ENCODE measurements around the gene BCL11B. TPM values are rescaled to one million over a fixed set of nuclear protein-coding genes. Genes with fewer than 3 reads are reported as not detected.

Gene BCL11B
- total RNA-seq, 2 experiments from 2014 or later, result not detected

DNA sequence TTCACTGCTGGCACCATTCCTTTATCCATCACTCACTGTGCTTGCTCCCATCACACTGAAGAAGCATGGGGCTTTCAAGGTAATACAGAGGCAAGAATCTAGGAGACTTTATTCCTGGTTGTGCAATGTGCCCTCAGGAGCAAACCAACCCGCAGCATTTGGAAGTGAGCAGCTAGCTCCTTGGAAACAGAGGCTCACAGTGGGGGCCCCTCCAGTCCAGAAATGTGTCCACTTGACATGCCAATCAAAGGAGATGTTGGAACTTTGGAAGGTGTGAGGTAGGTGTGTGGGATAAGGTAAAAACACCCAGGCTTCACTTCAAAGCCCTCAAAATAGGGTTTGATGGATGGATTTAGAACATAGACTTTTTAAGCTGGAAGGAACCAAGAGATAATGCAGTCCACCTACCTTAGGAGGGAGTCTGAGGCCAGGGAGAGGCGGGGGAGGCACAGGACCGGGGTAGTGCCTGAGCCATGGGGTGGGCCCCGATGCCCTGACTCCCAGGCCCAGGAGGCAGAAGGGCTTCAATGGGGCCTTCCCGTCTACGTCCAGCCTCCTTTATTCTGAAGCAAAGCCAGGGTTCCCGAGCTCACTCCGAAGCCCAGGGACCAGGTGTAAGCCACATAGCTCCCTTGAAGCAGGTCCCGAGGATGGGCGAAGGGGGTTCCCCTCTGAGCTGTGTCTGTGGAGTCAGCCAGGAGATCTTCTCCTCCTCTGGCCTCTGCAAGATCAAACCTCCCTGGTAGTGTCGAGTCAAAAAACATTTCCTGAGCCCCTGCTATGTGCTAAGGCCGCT lies 17.6 kb upstream of the BCL11B start:
- ChIA-PET POLR2A (interaction anchor here (0.6 kb wide), 1 partner anchor 48 kb away, joined by 3 read pairs; no protein-coding TSS in a partner anchor), CTCF (ENCODE audit: unreplicated experiment) (interaction anchor here (1.2 kb wide), 1 partner anchor 30 kb away, joined by 3 read pairs; no protein-coding TSS in a partner anchor)
- DNase-seq (ENCODE audit: low spot score), result no peak
- Histone ChIP-seq H2AFZ (ENCODE audit: low read length) (no peak overlapping the region), H4K20me1 (ENCODE audit: insufficient read depth, low read length) (no peaks in the 10 kb centered on the region), H3K4me3 (ENCODE audit: low read depth, low read length, poor library complexity, severe bottlenecking) (no peak overlapping the region), H3K79me2 (ENCODE audit: insufficient read depth, low read depth, low read length) (no peaks in the 10 kb centered on the region), H3K4me1 (ENCODE audit: insufficient read depth, low read length, poor library complexity, severe bottlenecking) (no peaks in the 10 kb centered on the region), H3K27ac (ENCODE audit: low read depth, low read length, poor library complexity, severe bottlenecking) (no peak overlapping the region), H3K36me3 (ENCODE audit: insufficient read depth, low read length) (no peaks in the 10 kb centered on the region), H3K9me3 (ENCODE audit: low read length) (no peaks in the 10 kb centered on the region), H3K4me2 (ENCODE audit: low read length) (no peak overlapping the region), H3K9me2 (ENCODE audit: insufficient read depth, low read length) (no peaks in the 10 kb centered on the region)
- TF ChIP-seq EZH2phosphoT487 (IDR thresholded peaks at IDR 0.05; ENCODE audit: borderline replicate concordance, low read depth, low read length), result no peak
- TF ChIP-seq, protein P1, sequence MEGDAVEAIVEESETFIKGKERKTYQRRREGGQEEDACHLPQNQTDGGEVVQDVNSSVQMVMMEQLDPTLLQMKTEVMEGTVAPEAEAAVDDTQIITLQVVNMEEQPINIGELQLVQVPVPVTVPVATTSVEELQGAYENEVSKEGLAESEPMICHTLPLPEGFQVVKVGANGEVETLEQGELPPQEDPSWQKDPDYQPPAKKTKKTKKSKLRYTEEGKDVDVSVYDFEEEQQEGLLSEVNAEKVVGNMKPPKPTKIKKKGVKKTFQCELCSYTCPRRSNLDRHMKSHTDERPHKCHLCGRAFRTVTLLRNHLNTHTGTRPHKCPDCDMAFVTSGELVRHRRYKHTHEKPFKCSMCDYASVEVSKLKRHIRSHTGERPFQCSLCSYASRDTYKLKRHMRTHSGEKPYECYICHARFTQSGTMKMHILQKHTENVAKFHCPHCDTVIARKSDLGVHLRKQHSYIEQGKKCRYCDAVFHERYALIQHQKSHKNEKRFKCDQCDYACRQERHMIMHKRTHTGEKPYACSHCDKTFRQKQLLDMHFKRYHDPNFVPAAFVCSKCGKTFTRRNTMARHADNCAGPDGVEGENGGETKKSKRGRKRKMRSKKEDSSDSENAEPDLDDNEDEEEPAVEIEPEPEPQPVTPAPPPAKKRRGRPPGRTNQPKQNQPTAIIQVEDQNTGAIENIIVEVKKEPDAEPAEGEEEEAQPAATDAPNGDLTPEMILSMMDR (conservative IDR thresholded peaks at IDR 0.05; ENCODE audit: low read length), result no peak
- intact Hi-C loops (cut with micrococcal nuclease; ENCODE audit: unreplicated experiment), result no loop called here
- BruUV-seq (replicated peaks), result no TSS peak

DNA sequence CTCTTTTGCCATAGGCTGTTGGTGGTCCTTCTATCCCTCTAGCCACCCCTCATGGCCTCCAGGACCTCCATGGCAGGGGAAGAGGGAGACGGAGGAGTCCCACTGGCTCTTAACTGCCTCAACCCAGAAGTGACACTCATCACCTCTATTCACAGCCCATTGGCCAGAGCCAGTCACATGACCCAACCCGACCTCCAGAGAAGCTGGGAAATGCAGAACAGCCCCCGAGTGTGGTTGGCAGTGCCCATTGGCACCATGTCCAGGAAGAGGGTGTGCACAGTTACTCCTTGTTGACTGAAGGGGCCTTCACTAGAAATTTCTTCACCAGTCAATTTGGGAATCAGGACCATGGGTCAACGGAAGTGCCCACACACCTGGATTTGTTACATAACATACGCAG lies 17.0 kb upstream of the BCL11B start:
- Histone ChIP-seq H3K4me3 (ENCODE audit: low read depth, low read length, poor library complexity, severe bottlenecking) (no peak overlapping the region), H3K36me3 (ENCODE audit: insufficient read depth, low read length) (no peaks in the 10 kb centered on the region), H3K4me1 (ENCODE audit: insufficient read depth, low read length, poor library complexity, severe bottlenecking) (no peaks in the 10 kb centered on the region), H3K4me2 (ENCODE audit: low read length) (no peak overlapping the region), H3K9me2 (ENCODE audit: insufficient read depth, low read length) (no peaks in the 10 kb centered on the region), H2AFZ (ENCODE audit: low read length) (no peak overlapping the region), H4K20me1 (ENCODE audit: insufficient read depth, low read length) (no peaks in the 10 kb centered on the region), H3K27ac (ENCODE audit: low read depth, low read length, poor library complexity, severe bottlenecking) (no peak overlapping the region), H3K79me2 (ENCODE audit: insufficient read depth, low read depth, low read length) (no peaks in the 10 kb centered on the region), H3K9me3 (ENCODE audit: low read length) (no peaks in the 10 kb centered on the region)
- intact Hi-C loops (cut with micrococcal nuclease; ENCODE audit: unreplicated experiment), result no loop called here
- ChIA-PET CTCF (ENCODE audit: unreplicated experiment) (no interaction called here), POLR2A (no interaction called here)
- no peak for DNase-seq (ENCODE audit: low spot score)
- no TSS peak for BruUV-seq (replicated peaks)
- TF ChIP-seq, protein P1 (conservative IDR thresholded peaks at IDR 0.05; ENCODE audit: low read length), result no peak
- no peak for TF ChIP-seq EZH2phosphoT487 (IDR thresholded peaks at IDR 0.05; ENCODE audit: borderline replicate concordance, low read depth, low read length)

DNA sequence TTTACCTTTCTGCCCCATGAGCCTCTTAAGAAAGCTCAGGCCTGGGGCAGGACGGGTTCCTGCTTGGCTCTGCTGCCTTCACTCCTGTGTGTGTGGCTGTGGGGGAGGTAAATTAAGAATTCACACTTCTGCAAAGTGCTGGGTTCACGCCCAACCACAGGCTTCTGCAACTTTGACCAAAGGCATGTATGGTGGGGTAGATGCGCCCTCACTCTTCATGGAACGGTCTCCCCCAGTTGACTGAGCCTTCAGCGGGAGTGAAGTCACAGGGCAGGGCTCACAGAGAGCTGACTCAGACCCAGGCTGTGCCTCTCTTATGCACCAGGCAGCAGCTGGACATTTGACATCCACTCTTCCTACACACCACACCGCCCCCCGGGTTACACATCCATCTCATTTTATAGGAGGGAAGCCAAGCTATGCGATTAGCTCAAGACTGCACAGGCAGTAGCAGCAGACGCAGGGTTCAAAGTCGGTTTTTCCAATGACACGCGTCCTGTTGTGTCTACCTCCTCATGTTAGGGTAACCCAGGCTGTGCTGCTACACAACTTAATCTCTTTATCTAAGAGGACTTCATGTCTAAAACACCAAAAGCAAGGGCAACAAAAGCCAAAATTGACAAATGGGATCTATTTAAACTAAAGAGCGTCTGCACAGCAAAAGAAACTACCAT lies 15.4 kb upstream of the BCL11B start:
- ChIA-PET CTCF (ENCODE audit: unreplicated experiment) (no interaction called here), POLR2A (no interaction called here)
- intact Hi-C loops (cut with micrococcal nuclease; ENCODE audit: unreplicated experiment), result no loop called here
- no TSS peak for BruUV-seq (replicated peaks)
- H3K4me1 ChIP-seq (ENCODE audit: insufficient read depth, low read length, poor library complexity, severe bottlenecking), result no peaks in the 10 kb centered on the region
- no peak overlapping the region for H3K4me2 ChIP-seq (ENCODE audit: low read length)
- no peak overlapping the region for H3K4me3 ChIP-seq (ENCODE audit: low read depth, low read length, poor library complexity, severe bottlenecking)
- no peaks in the 10 kb centered on the region for H4K20me1 ChIP-seq (ENCODE audit: insufficient read depth, low read length)
- no peak for TF ChIP-seq EZH2phosphoT487 (IDR thresholded peaks at IDR 0.05; ENCODE audit: borderline replicate concordance, low read depth, low read length)
- TF ChIP-seq, protein P1 (conservative IDR thresholded peaks at IDR 0.05; ENCODE audit: low read length), result no peak
- DNase-seq (ENCODE audit: low spot score), result no peak
- H3K9me2 ChIP-seq (ENCODE audit: insufficient read depth, low read length), result no peaks in the 10 kb centered on the region
- H2AFZ ChIP-seq (ENCODE audit: low read length), result no peak overlapping the region
- H3K79me2 ChIP-seq (ENCODE audit: insufficient read depth, low read depth, low read length), result no peaks in the 10 kb centered on the region
- no peaks in the 10 kb centered on the region for H3K36me3 ChIP-seq (ENCODE audit: insufficient read depth, low read length)
- no peak overlapping the region for H3K27ac ChIP-seq (ENCODE audit: low read depth, low read length, poor library complexity, severe bottlenecking)
- H3K9me3 ChIP-seq (ENCODE audit: low read length), result no peaks in the 10 kb centered on the region

Measured in OCI-LY7 (cell line).